Measurements from ENCODE around the gene IMMP2L.

IMMP2L gene

DNA sequence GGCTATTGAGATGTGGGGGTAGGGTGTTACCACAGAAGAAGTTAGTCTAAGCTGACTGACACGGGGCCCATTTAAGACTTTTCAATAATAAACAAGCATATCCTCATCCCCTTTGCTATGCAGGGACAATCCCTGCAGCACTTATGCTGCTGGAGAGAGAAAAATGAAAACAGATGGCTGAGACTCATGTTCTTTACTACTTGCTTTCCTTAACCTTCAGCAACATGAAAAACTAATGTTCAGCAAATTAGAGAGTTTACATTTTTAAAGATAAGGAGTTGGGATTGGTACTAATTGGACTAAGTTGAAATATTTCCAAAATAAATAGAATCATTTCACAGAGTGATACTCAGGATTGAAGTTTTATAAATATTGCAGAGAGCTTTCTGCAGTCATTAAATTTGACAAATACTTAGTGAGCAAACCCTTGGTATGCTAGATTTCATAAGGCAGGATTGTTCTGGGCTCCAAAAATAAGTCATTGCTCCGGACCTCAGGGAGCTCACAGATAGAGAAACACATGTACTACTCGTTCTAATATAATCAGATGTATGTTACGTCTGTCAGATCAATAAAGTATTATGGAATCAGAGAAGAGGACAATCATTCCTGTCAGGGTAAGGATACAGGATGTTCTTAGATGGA, 618.5 kb downstream of the IMMP2L start:
- TF ChIP-seq SIN3A (IDR thresholded peaks at IDR 0.05; ENCODE audit: borderline replicate concordance, insufficient read depth, low read length) (no peak), TAF1 (IDR thresholded peaks at IDR 0.05; ENCODE audit: borderline replicate concordance, insufficient read depth, low read length) (no peak), POLR2AphosphoS5 (IDR thresholded peaks at IDR 0.05; ENCODE audit: low read depth, low read length) (no peak), FOXP2 (optimal IDR thresholded peaks at IDR 0.05; ENCODE audit: borderline replicate concordance, extremely low read depth, extremely low read length, insufficient read depth) (no peak)
- TF ChIP-seq, protein P1, sequence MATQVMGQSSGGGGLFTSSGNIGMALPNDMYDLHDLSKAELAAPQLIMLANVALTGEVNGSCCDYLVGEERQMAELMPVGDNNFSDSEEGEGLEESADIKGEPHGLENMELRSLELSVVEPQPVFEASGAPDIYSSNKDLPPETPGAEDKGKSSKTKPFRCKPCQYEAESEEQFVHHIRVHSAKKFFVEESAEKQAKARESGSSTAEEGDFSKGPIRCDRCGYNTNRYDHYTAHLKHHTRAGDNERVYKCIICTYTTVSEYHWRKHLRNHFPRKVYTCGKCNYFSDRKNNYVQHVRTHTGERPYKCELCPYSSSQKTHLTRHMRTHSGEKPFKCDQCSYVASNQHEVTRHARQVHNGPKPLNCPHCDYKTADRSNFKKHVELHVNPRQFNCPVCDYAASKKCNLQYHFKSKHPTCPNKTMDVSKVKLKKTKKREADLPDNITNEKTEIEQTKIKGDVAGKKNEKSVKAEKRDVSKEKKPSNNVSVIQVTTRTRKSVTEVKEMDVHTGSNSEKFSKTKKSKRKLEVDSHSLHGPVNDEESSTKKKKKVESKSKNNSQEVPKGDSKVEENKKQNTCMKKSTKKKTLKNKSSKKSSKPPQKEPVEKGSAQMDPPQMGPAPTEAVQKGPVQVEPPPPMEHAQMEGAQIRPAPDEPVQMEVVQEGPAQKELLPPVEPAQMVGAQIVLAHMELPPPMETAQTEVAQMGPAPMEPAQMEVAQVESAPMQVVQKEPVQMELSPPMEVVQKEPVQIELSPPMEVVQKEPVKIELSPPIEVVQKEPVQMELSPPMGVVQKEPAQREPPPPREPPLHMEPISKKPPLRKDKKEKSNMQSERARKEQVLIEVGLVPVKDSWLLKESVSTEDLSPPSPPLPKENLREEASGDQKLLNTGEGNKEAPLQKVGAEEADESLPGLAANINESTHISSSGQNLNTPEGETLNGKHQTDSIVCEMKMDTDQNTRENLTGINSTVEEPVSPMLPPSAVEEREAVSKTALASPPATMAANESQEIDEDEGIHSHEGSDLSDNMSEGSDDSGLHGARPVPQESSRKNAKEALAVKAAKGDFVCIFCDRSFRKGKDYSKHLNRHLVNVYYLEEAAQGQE (IDR thresholded peaks at IDR 0.05; ENCODE audit: insufficient read depth in 1 of 2, low read depth in 2 of 2, low read length in 2 of 2) = no peak

DNA sequence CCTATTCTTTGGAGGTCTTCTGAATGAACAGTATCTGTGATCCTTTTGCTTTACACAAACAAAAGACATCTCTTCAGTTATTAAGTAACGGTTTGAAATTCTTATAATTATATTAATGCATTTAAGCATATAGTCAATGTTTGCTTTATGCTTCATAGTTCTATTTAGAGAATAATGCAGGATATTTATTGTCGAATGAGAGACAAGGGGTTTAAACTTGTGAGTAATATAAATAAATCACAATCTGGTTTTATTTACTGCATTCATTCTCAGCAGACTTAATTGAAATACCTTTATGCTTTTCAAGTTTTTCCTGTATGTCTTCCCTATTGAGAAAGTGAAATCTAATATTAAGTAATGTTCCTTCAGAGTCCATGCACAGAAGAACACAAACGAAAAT, 620.9 kb downstream of the IMMP2L start:
- TF ChIP-seq POLR2AphosphoS5 (IDR thresholded peaks at IDR 0.05; ENCODE audit: low read depth, low read length) (no peak), TAF1 (IDR thresholded peaks at IDR 0.05; ENCODE audit: borderline replicate concordance, insufficient read depth, low read length) (no peak), FOXP2 (optimal IDR thresholded peaks at IDR 0.05; ENCODE audit: borderline replicate concordance, extremely low read depth, extremely low read length, insufficient read depth) (no peak), SIN3A (IDR thresholded peaks at IDR 0.05; ENCODE audit: borderline replicate concordance, insufficient read depth, low read length) (no peak)
- TF ChIP-seq, protein P1 (IDR thresholded peaks at IDR 0.05; ENCODE audit: insufficient read depth in 1 of 2, low read depth in 2 of 2, low read length in 2 of 2) = no peak

DNA sequence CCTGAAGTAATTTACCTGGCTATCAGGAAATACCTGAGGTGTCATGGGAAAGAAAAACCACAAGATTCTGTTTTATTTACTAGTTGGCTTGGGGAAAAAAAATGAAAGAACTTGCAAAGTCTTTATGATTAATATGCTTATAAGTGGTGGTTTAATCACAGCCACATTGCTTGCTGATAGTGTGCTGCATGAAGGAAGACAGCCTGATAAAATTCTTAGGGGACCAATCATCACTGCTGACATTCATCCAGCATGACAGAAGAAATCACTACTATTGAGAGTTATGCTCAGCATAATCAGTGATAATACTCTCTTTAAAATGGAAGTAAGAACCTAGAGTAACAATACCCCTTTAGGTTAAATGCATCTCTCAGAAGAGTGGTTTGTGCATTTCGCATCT, 621.5 kb downstream of the IMMP2L start:
- TF ChIP-seq, protein P1 (IDR thresholded peaks at IDR 0.05; ENCODE audit: insufficient read depth in 1 of 2, low read depth in 2 of 2, low read length in 2 of 2) = no peak
- no peak for TF ChIP-seq TAF1 (IDR thresholded peaks at IDR 0.05; ENCODE audit: borderline replicate concordance, insufficient read depth, low read length)
- TF ChIP-seq SIN3A (IDR thresholded peaks at IDR 0.05; ENCODE audit: borderline replicate concordance, insufficient read depth, low read length) = no peak

DNA sequence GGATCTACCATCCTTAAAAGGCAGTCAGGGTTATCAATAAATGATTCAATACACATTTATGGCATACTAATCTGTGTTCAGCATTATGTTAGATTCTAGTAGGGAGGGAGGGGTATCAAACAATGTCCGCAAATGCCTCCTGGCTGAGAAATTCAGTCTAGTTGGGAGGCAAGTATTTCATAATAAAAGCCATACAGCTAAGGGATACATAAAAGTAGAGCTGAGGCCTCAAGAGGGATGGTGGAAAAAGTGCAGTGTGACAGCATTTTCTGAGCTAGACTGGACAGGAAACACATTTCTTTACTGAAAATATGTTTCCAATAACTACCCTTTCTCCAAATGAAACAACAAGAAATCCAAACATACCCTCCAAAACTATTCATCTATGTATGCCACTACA, 624.1 kb downstream of the IMMP2L start:
- TF ChIP-seq, protein P1 (IDR thresholded peaks at IDR 0.05; ENCODE audit: insufficient read depth in 1 of 2, low read depth in 2 of 2, low read length in 2 of 2) = no peak
- TF ChIP-seq TAF1 (IDR thresholded peaks at IDR 0.05; ENCODE audit: borderline replicate concordance, insufficient read depth, low read length) = no peak
- TF ChIP-seq SIN3A (IDR thresholded peaks at IDR 0.05; ENCODE audit: borderline replicate concordance, insufficient read depth, low read length) = no peak
- no peak for TF ChIP-seq FOXP2 (optimal IDR thresholded peaks at IDR 0.05; ENCODE audit: borderline replicate concordance, extremely low read depth, extremely low read length, insufficient read depth)
- TF ChIP-seq POLR2AphosphoS5 (IDR thresholded peaks at IDR 0.05; ENCODE audit: low read depth, low read length) = no peak
